ENCODE results near the gene ZNF613. TPM values are rescaled to one million over a fixed set of nuclear protein-coding genes. Genes with fewer than 3 reads are reported as not detected.

The ZNF613 gene
- total RNA-seq, 2 donors from 2014 or later: 17.5 to 22.5 TPM

DNA sequence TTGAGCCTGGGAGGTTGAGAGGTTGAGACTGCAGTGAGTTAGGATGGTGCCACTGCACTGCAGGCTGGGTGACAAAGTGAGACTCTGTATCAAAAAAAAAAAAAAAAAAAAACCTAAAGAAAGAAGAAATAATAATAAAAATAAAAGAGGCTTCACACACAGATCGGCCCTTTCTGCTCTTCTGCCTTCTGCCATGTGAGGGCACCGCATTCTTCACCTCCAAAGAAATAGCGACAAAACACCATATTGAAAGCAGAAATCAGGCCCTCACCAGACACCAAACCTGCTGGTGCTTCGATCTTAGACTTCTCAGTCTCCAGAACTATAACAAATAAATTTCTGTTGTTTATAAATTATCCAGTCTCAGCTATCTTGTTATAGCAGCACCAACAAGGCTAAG, 25.4 kb upstream of the ZNF613 start:
- peak overlapping the region; percentile 91 for H3K4me3 ChIP-seq (ENCODE audit: low read length)
- no peaks in the 10 kb centered on the region for H3K27me3 ChIP-seq (ENCODE audit: control insufficient read depth, insufficient read depth, low read length, poor library complexity, severe bottlenecking)
- no peak overlapping the region for H3K9ac ChIP-seq (ENCODE audit: extremely low read depth, low read length, poor library complexity, severe bottlenecking)
- peaks cover 6% of the 10 kb centered on the region for H3K4me1 ChIP-seq (ENCODE audit: control insufficient read depth, insufficient read depth, low read length)
- no peak for DNase-seq
- H3K4me3 Mint-ChIP-seq: peak overlapping the region; percentile 98
- H3K9me3 Mint-ChIP-seq: peaks cover 97% of the 10 kb centered on the region
- peaks cover 60% of the 10 kb centered on the region for H3K36me3 ChIP-seq (ENCODE audit: control insufficient read depth, insufficient read depth, low read length)
- 86 to 93% methylated on average over 3 to 4 of the region's 4 CpGs for WGBS, 2 experiments (ENCODE audit: insufficient coverage in 1 of 2, insufficient read length in 1 of 2)
- peaks cover 77% of the 10 kb centered on the region for H3K36me3 Mint-ChIP-seq (ENCODE audit: low read depth)
- no peak overlapping the region for H3K27ac ChIP-seq (ENCODE audit: low read depth, low read length)
- H3K27me3 Mint-ChIP-seq (ENCODE audit: insufficient read depth): no peaks in the 10 kb centered on the region
- peaks cover 16% of the 10 kb centered on the region for H3K4me1 Mint-ChIP-seq
- H3K27ac Mint-ChIP-seq: no peak overlapping the region
- TF ChIP-seq, protein P1, sequence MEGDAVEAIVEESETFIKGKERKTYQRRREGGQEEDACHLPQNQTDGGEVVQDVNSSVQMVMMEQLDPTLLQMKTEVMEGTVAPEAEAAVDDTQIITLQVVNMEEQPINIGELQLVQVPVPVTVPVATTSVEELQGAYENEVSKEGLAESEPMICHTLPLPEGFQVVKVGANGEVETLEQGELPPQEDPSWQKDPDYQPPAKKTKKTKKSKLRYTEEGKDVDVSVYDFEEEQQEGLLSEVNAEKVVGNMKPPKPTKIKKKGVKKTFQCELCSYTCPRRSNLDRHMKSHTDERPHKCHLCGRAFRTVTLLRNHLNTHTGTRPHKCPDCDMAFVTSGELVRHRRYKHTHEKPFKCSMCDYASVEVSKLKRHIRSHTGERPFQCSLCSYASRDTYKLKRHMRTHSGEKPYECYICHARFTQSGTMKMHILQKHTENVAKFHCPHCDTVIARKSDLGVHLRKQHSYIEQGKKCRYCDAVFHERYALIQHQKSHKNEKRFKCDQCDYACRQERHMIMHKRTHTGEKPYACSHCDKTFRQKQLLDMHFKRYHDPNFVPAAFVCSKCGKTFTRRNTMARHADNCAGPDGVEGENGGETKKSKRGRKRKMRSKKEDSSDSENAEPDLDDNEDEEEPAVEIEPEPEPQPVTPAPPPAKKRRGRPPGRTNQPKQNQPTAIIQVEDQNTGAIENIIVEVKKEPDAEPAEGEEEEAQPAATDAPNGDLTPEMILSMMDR (conservative IDR thresholded peaks at IDR 0.05): peak; percentile 33
- H3K9me3 ChIP-seq (ENCODE audit: control insufficient read depth, low read length): peaks cover 88% of the 10 kb centered on the region

DNA sequence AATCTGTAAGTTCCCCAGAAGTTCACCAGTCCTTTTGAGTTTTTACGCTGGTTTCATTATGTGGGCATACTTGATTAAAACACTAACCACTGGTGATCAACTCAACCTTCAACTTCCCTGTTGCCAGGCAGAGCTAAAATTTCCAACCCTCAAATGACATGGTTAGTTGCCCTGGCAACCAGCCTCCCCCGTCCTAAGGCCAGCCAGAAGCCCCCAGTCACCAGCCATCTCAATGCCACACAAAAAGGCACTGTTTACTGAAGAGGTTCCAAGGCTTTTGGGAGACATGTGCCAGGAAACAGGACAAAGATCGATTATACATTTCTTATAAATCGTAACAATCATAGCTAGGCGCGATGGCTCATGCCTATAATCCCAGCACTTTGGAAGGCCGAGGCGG, 24.1 kb upstream of the ZNF613 start:
- TF ChIP-seq, protein P1 (conservative IDR thresholded peaks at IDR 0.05): no peak
- H3K9me3 Mint-ChIP-seq: peaks cover 97% of the 10 kb centered on the region
- H3K4me1 Mint-ChIP-seq: peaks cover 16% of the 10 kb centered on the region
- H3K4me3 Mint-ChIP-seq: peak overlapping the region; percentile 98
- H3K27me3 Mint-ChIP-seq (ENCODE audit: insufficient read depth): no peaks in the 10 kb centered on the region
- no peaks in the 10 kb centered on the region for H3K27me3 ChIP-seq (ENCODE audit: control insufficient read depth, insufficient read depth, low read length, poor library complexity, severe bottlenecking)
- H3K9me3 ChIP-seq (ENCODE audit: control insufficient read depth, low read length): peaks cover 86% of the 10 kb centered on the region
- no peak for DNase-seq
- peaks cover 65% of the 10 kb centered on the region for H3K36me3 Mint-ChIP-seq (ENCODE audit: low read depth)
- H3K9ac ChIP-seq (ENCODE audit: extremely low read depth, low read length, poor library complexity, severe bottlenecking): peak overlapping the region; percentile 98
- H3K4me1 ChIP-seq (ENCODE audit: control insufficient read depth, insufficient read depth, low read length): peaks cover 6% of the 10 kb centered on the region
- H3K36me3 ChIP-seq (ENCODE audit: control insufficient read depth, insufficient read depth, low read length): peaks cover 47% of the 10 kb centered on the region
- H3K27ac Mint-ChIP-seq: peak overlapping the region; percentile 61
- H3K27ac ChIP-seq (ENCODE audit: low read depth, low read length): no peak overlapping the region
- WGBS, 2 experiments (ENCODE audit: insufficient coverage in 1 of 2, insufficient read length in 1 of 2): 77 to 82% methylated on average over 3 to 8 of the region's 8 CpGs
- H3K4me3 ChIP-seq (ENCODE audit: low read length): peak overlapping the region; percentile 91

DNA sequence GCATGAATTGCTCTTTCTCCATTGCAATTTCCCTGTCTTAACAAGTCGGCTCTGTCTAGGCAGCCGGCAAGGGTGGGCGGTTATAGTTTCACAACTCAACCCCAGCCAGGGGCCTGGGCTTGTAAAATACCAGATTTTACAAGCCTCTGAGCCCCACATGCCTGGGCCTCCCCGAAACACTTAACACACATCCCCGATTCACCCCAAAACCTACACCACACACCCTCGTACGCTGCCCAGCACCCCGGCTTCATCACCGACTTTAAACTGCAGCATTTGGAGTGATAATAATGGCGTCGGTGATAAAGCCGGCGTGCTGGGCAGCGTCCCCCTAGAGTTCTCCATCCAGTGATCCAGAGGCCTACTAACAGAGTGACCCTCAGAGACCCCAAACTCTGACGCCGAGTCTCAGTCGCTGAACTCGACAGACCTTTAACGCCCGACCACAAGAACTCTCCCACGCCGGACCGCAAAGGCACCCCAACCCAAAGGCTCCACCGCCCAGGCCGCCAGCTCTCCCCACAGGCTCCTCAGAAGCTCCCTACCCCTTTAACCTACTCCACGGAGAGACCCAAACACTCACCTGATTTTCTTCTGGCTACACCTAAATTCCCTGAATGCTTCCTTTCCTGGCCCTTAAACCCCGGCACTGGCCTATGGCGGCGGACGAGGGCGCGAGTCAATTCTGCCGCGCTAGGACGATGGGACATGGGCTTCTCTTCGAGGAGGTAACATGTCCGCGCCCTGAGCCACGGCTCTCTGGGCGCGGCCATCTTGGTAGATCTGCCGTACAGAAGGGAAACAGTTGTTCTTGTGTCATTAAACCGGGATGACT, 22.7 kb upstream of the ZNF613 start, which contains the start of gene ZNF649:
ZNF649 (minus strand) TSS at position 687 of the 835 bp plus-strand sequence. CDS start 4,910 bp downstream, outside the sequence.
- peak within 1 kb of the TSS; percentile 99 for H3K27ac Mint-ChIP-seq
- DNase-seq: peak; percentile 95
- H3K9ac ChIP-seq (ENCODE audit: extremely low read depth, low read length, poor library complexity, severe bottlenecking): peak within 1 kb of the TSS; percentile 98
- H3K4me1 Mint-ChIP-seq: peaks cover 16% of the 10 kb centered on the region
- peak within 1 kb of the TSS; percentile 98 for H3K4me3 Mint-ChIP-seq
- TF ChIP-seq, protein P1 (conservative IDR thresholded peaks at IDR 0.05): no peak
- 0% methylated on average over 22 to 43 of the region's 43 CpGs for WGBS, 2 experiments (ENCODE audit: insufficient coverage in 1 of 2, insufficient read length in 1 of 2)
- H3K27me3 Mint-ChIP-seq (ENCODE audit: insufficient read depth): no peaks in the 10 kb centered on the region
- peaks cover 97% of the 10 kb centered on the region for H3K9me3 Mint-ChIP-seq
- peaks cover 33% of the 10 kb centered on the region for H3K36me3 ChIP-seq (ENCODE audit: control insufficient read depth, insufficient read depth, low read length)
- H3K27ac ChIP-seq (ENCODE audit: low read depth, low read length): peak within 1 kb of the TSS; percentile 30
- no peaks in the 10 kb centered on the region for H3K27me3 ChIP-seq (ENCODE audit: control insufficient read depth, insufficient read depth, low read length, poor library complexity, severe bottlenecking)
- peaks cover 6% of the 10 kb centered on the region for H3K4me1 ChIP-seq (ENCODE audit: control insufficient read depth, insufficient read depth, low read length)
- H3K4me3 ChIP-seq (ENCODE audit: low read length): peak within 1 kb of the TSS; percentile 91
- peaks cover 81% of the 10 kb centered on the region for H3K9me3 ChIP-seq (ENCODE audit: control insufficient read depth, low read length)
- peaks cover 55% of the 10 kb centered on the region for H3K36me3 Mint-ChIP-seq (ENCODE audit: low read depth)
